Measurements from ENCODE around the gene BRAF.
"Not testable (repeated sequence)": the region's sequence is repeated elsewhere in the genome, so short reads cannot be mapped to it uniquely, and the experiment has no call there.

GRCh38 chr7:140913596-140913928 is 11.2 kb downstream of the BRAF start:
- TF ChIP-seq CTCF, MAX (IDR thresholded peaks at IDR 0.05; ENCODE audit: low read depth, low read length): not testable (repeated sequence)
